HepG2 (cell line): ENCODE results near the gene CTNNA3. TPM values are rescaled to one million over a fixed set of nuclear protein-coding genes. Genes with fewer than 3 reads are reported as not detected.

Experiments used
- ATAC-seq: fragments of 200-7000 bp; cut with Tn5 transposase; 3 replicates; pipeline ENCODE4 v1.9.1; 2020; ENCODE audit warnings: mild to moderate bottlenecking, moderate library complexity
- BruUV-seq: library from RNA; stranded (reverse); fragments of 400-500 nt; replicated peaks from 2 replicates; lab custom pipeline; 2021; lab: Mats Ljungman, UMichigan
- CTCF ChIA-PET: fragments of 300-600 bp; formaldehyde crosslinking; extraction: SDS; loops from one replicate; lab custom pipeline; 2021; ENCODE audit warnings: low total read pairs, inconsistent platforms, low intra/inter-chr PET ratio; lab: Yijun Ruan, JAX
- POLR2A ChIA-PET: fragments of 350-600 bp; sonication (Branson Sonifier 250); formaldehyde crosslinking; loops from one replicate; lab custom pipeline; 2020; ENCODE audit warnings: antibody characterized with exemption, inconsistent platforms; lab: Yijun Ruan, JAX
- DNase-seq: peaks from one replicate; pipeline ENCODE4 v3.0.0-alpha.2; 2015; ENCODE audit warnings: low spot score
- FAIRE-seq: peaks from 3 replicates; lab custom pipeline; 2011; peaks lifted over from hg19 to GRCh38; lab: Jason Lieb, UNC
- H2AFZ ChIP-seq: one replicate; pipeline ENCODE4 v1.6.1; 2011; ENCODE audit warnings: low read length, inconsistent platforms
- H3K27ac ChIP-seq: fragments of 300-600 bp; 3 replicates; pipeline ENCODE4 v1.8.0; 2011; ENCODE audit warnings: mixed run types, mild to moderate bottlenecking, mixed read lengths, low read length, inconsistent platforms; ENCODE audit not compliant: insufficient read depth; ENCODE audit errors: extremely low read length
- H3K27me3 ChIP-seq, 2 experiments: fragments of 200-600 bp in 1 of 2; 2 replicates in 1 of 2; 3 replicates in 1 of 2; pipeline versions ENCODE4 v1.6.0 to v1.8.0; 2011; ENCODE audit warnings: low read length in 2 of 2, mild to moderate bottlenecking in 2 of 2, moderate library complexity in 2 of 2, inconsistent platforms in 1 of 2; ENCODE audit not compliant: insufficient read depth in 2 of 2, control insufficient read depth in 1 of 2
- H3K36me3 ChIP-seq, 2 experiments: fragments of 200-600 bp in 1 of 2; replicated peaks in 1 of 2; 2 replicates in 1 of 2; 3 replicates in 1 of 2; pipeline versions ENCODE4 v1.5.1 to v1.8.0; 2011; ENCODE audit warnings: low read length in 2 of 2, inconsistent platforms in 1 of 2; ENCODE audit not compliant: insufficient read depth in 2 of 2, control insufficient read depth in 1 of 2
- H3K4me1 ChIP-seq: 2 replicates; pipeline ENCODE4 v1.5.1; 2012; ENCODE audit warnings: low read length, inconsistent platforms; ENCODE audit not compliant: insufficient read depth
- H3K4me2 ChIP-seq: 2 replicates; pipeline ENCODE4 v1.6.0; 2011; ENCODE audit warnings: low read depth, low read length, inconsistent platforms
- H3K4me3 ChIP-seq, 3 experiments: fragments of 200-600 bp in 1 of 3; sonication (generic), shearing (Covaris generic) in 1 of 3; replicated peaks in 1 of 3; 2 replicates each; pipeline ENCODE4 v1.5.1; 2011 to 2016; ENCODE audit warnings: low read length in 3 of 3, inconsistent platforms in 2 of 3, low read depth in 2 of 3, mild to moderate bottlenecking in 2 of 3, control low read depth in 1 of 3, mixed read lengths in 1 of 3; ENCODE audit not compliant: insufficient read depth in 1 of 3
- H3K79me2 ChIP-seq: one replicate; pipeline ENCODE4 v1.6.1; 2011; ENCODE audit warnings: low read length, inconsistent platforms; ENCODE audit not compliant: insufficient read depth
- H3K9ac ChIP-seq: 2 replicates; pipeline ENCODE4 v1.6.0; 2011; ENCODE audit warnings: mild to moderate bottlenecking, low read depth, low read length, inconsistent platforms; ENCODE audit not compliant: insufficient read depth
- H3K9me3 ChIP-seq: 2 replicates; pipeline ENCODE4 v1.5.1; 2012; ENCODE audit warnings: mild to moderate bottlenecking, low read length
- H4K20me1 ChIP-seq: 2 replicates; pipeline ENCODE4 v1.6.0; 2011; ENCODE audit warnings: inconsistent platforms, mild to moderate bottlenecking, low read length, moderate library complexity; ENCODE audit not compliant: insufficient read depth
- FOXJ3 ChIP-seq: sonication (generic); formaldehyde crosslinking; IDR thresholded peaks from 2 replicates; pipeline ENCODE4 v1.4.0; 2020; ENCODE audit warnings: missing genetic modification reagents, mild to moderate bottlenecking, borderline replicate concordance
- HBP1 ChIP-seq: IDR thresholded peaks from 2 replicates; pipeline ENCODE4 v1.6.1; 2016; ENCODE audit warnings: low read depth, control low read depth
- HIVEP1 ChIP-seq: sonication (generic); formaldehyde crosslinking; IDR thresholded peaks from 2 replicates; pipeline ENCODE4 v1.4.0; 2020; ENCODE audit warnings: mild to moderate bottlenecking, missing genetic modification reagents
- IRF9 ChIP-seq: sonication (generic); formaldehyde crosslinking; IDR thresholded peaks from 2 replicates; pipeline ENCODE4 v1.8.0; 2022; ENCODE audit warnings: missing genetic modification reagents, mild to moderate bottlenecking, borderline replicate concordance
- KDM4B ChIP-seq: sonication (generic); formaldehyde crosslinking; IDR thresholded peaks from 2 replicates; pipeline ENCODE4 v1.4.0; 2020; ENCODE audit warnings: missing genetic modification reagents
- MAFK ChIP-seq, 2 experiments: IDR thresholded peaks in 1 of 2; conservative IDR thresholded peaks in 1 of 2; 2 replicates each; pipeline ENCODE4 v1.6.1; 2011; ENCODE audit warnings: improper control_type of control experiment in 2 of 2, low read length in 2 of 2
- MTERF4 ChIP-seq: sonication (generic); formaldehyde crosslinking; IDR thresholded peaks from 2 replicates; pipeline ENCODE4 v1.8.0; 2023; ENCODE audit warnings: mild to moderate bottlenecking, missing genetic modification reagents
- NONO ChIP-seq, 2 experiments: fragments of 450-650 bp in 1 of 2; sonication (generic) in 1 of 2; formaldehyde crosslinking in 1 of 2; IDR thresholded peaks in 1 of 2; conservative IDR thresholded peaks in 1 of 2; 2 replicates each; pipeline versions ENCODE4 v1.6.1 to v1.8.0; 2017 to 2022; ENCODE audit warnings: mild to moderate bottlenecking in 1 of 2, missing genetic modification reagents in 1 of 2, moderate library complexity in 1 of 2
- SKI ChIP-seq: fragments of 450-650 bp; IDR thresholded peaks from one replicate; pipeline ENCODE4 v1.6.1; 2018; ENCODE audit warnings: mild to moderate bottlenecking; ENCODE audit not compliant: partially characterized antibody
- ZFP82 ChIP-seq: sonication (generic); formaldehyde crosslinking; IDR thresholded peaks from 2 replicates; pipeline ENCODE4 v1.5.1; 2020; ENCODE audit warnings: mild to moderate bottlenecking, missing genetic modification reagents, borderline replicate concordance
- ZNF816 ChIP-seq: sonication (generic); formaldehyde crosslinking; IDR thresholded peaks from 2 replicates; pipeline ENCODE4 v1.8.0; 2022; ENCODE audit warnings: missing genetic modification reagents, mild to moderate bottlenecking, borderline replicate concordance
- ZNF891 ChIP-seq: sonication (generic); formaldehyde crosslinking; IDR thresholded peaks from 2 replicates; pipeline ENCODE4 v1.5.0; 2020; ENCODE audit warnings: mild to moderate bottlenecking, missing genetic modification reagents
- WGBS: methylation state at CpG from one replicate; pipeline ENCODE4 v1.1.6; 2017; ENCODE audit warnings: low lambda C conversion rate; 5-methylcytosine and 5-hydroxymethylcytosine counted together
- in situ Hi-C: cut with HindIII; loops from 2 replicates; pipeline ENCODE4 v1.10.0; 2017; ENCODE audit warnings: low pct_unique_long_range_greater_than_20kb; ENCODE audit not compliant: extremely low pct_ligation_motif_present
- intact Hi-C: fragments of 100-400 bp; cut with micrococcal nuclease; formaldehyde crosslinking; loops from one replicate; pipeline ENCODE4 v1.10.0; 2022; ENCODE audit not compliant: unreplicated experiment
- polyA plus RNA-seq, 8 experiments: library from polyadenylated mRNA; depleted of rRNA in 3 of 8; stranded (reverse) in 7 of 8; unstranded in 1 of 8; fragments of >200 nt; fragmentation: Illumina TruSeq in 4 of 8; extraction: Trizol in 4 of 8; gene quantifications; 2 replicates each; pipeline versions ENCODE4 v1.2.1 to v1.2.3, GENCODE V29; 2011 to 2016; ENCODE audit warnings: low read depth in 4 of 8, missing spikeins in 1 of 8, mixed read lengths in 1 of 8; ENCODE audit not compliant: insufficient read depth in 1 of 8
- total RNA-seq, 5 experiments: library from RNA; depleted of rRNA; stranded (reverse); fragments of >200 nt; fragmentation: Illumina TruSeq; extraction: Trizol; gene quantifications; 2 replicates each; pipeline ENCODE4 v1.2.3, GENCODE V29; 2016; ENCODE audit warnings: low read depth in 1 of 5

Gene CTNNA3
- total and polyA plus RNA-seq, 2 of the 13 experiments (the other 11 are each of a cell fraction or from before 2014, with no cell fraction given) = not detected

- no peaks in the 10 kb centered on the region for H4K20me1 ChIP-seq
- H3K79me2 ChIP-seq = no peaks in the 10 kb centered on the region
- H3K9me3 ChIP-seq = no peaks in the 10 kb centered on the region
- H3K4me1 ChIP-seq = no peaks in the 10 kb centered on the region
- no peak overlapping the region for H3K4me2 ChIP-seq
- no peak for FAIRE-seq
- ATAC-seq = no peak
- TF ChIP-seq HIVEP1 (no peak), IRF9 (CRISPR knock-in tag) (no peak), FOXJ3 (CRISPR knock-in tag) (no peak), ZNF891 (CRISPR knock-in tag) (no peak), MTERF4 (CRISPR knock-in tag) (no peak), NONO (IDR thresholded peaks at IDR 0.05) (no peak), NONO (CRISPR knock-in tag; conservative IDR thresholded peaks at IDR 0.05) (no peak), MAFK (conservative IDR thresholded peaks at IDR 0.05 in 1 of 2, IDR thresholded peaks at IDR 0.05 in 1 of 2; ENCODE audit: low read length in 2 of 2) (no peak), SKI (no peak), ZNF816 (no peak), KDM4B (CRISPR knock-in tag) (no peak), HBP1 (no peak), ZFP82 (CRISPR knock-in tag) (no peak)
- ChIA-PET POLR2A (no interaction called here), CTCF (no interaction called here)
- no peak overlapping the region for H2AFZ ChIP-seq
- no TSS peak for BruUV-seq
- in situ Hi-C loops = no loop called here
- intact Hi-C loops = no loop called here
- H3K9ac ChIP-seq = no peak overlapping the region
- H3K36me3 ChIP-seq = no peaks in the 10 kb centered on the region
- H3K27me3 ChIP-seq = peaks cover 0 to 5% of the 10 kb centered on the region in 2 experiments; a peak in 1 of 5 replicates
- no peak overlapping the region for H3K4me3 ChIP-seq
- no peak for DNase-seq
- WGBS = 4% methylated on average over 1 of the region's 1 CpG
- H3K27ac ChIP-seq = no peak overlapping the region
Observed at GRCh38 chr10:67733511-67733910, 37.5 kb upstream of the CTNNA3 start.
